Keratinocyte (primary cell): ENCODE results near the gene SPIRE1. TPM values are rescaled to one million over a fixed set of nuclear protein-coding genes. Genes with fewer than 3 reads are reported as not detected.

ENCODE experiments used
- DNase-seq: peaks from one replicate; pipeline ENCODE4 v3.0.0-alpha.2; 2011; ENCODE audit warnings: low read depth, missing footprints, low spot score
- FAIRE-seq: peaks from 2 replicates; lab custom pipeline; 2011; peaks lifted over from hg19 to GRCh38; lab: Jason Lieb, UNC
- H2AFZ ChIP-seq: 2 replicates; pipeline ENCODE4 v1.6.0; 2012; ENCODE audit warnings: low read length, control low read depth, inconsistent platforms; ENCODE audit not compliant: control insufficient read depth
- H3K27ac ChIP-seq: 2 replicates; pipeline ENCODE4 v1.5.1; 2011; ENCODE audit warnings: low read length; ENCODE audit not compliant: control insufficient read depth, insufficient read depth
- H3K27me3 ChIP-seq: 3 replicates; pipeline ENCODE4 v1.6.0; 2011; ENCODE audit warnings: low read length; ENCODE audit not compliant: control insufficient read depth, insufficient read depth; ENCODE audit errors: extremely low read depth
- H3K36me3 ChIP-seq, 2 experiments: 2 replicates in 1 of 2; 3 replicates in 1 of 2; pipeline ENCODE4 v1.5.1; 2011; ENCODE audit warnings: low read length in 2 of 2, mild to moderate bottlenecking in 1 of 2; ENCODE audit not compliant: control insufficient read depth in 2 of 2, insufficient read depth in 2 of 2; ENCODE audit errors: extremely low read depth in 1 of 2
- H3K4me1 ChIP-seq: 3 replicates; pipeline ENCODE4 v1.5.1; 2011; ENCODE audit warnings: low read length; ENCODE audit not compliant: control insufficient read depth, insufficient read depth; ENCODE audit errors: extremely low read depth
- H3K4me2 ChIP-seq: 3 replicates; pipeline ENCODE4 v1.6.0; 2011; ENCODE audit warnings: low read depth, low read length; ENCODE audit not compliant: control insufficient read depth, insufficient read depth; ENCODE audit errors: extremely low read depth
- H3K4me3 ChIP-seq, 3 experiments: fragments of 200-600 bp in 1 of 3; sonication (generic) in 1 of 3; 2 replicates in 2 of 3; 3 replicates in 1 of 3; pipeline ENCODE4 v1.5.1; 2011 to 2016; ENCODE audit warnings: low read length in 3 of 3, mild to moderate bottlenecking in 3 of 3, control low read depth in 2 of 3, inconsistent platforms in 1 of 3, low read depth in 1 of 3, mixed read lengths in 1 of 3, mixed run types in 1 of 3, moderate library complexity in 1 of 3; ENCODE audit not compliant: control insufficient read depth in 2 of 3, insufficient read depth in 2 of 3; ENCODE audit errors: extremely low read depth in 1 of 3
- H3K79me2 ChIP-seq: 2 replicates; pipeline ENCODE4 v1.6.0; 2012; ENCODE audit warnings: low read length; ENCODE audit not compliant: control insufficient read depth, insufficient read depth
- H3K9ac ChIP-seq: 3 replicates; pipeline ENCODE4 v1.6.0; 2011; ENCODE audit warnings: low read length; ENCODE audit not compliant: control insufficient read depth, insufficient read depth; ENCODE audit errors: extremely low read depth
- H3K9me1 ChIP-seq: 3 replicates; pipeline ENCODE4 v1.6.0; 2011; ENCODE audit warnings: low read length; ENCODE audit not compliant: control insufficient read depth, insufficient read depth; ENCODE audit errors: extremely low read depth
- H3K9me3 ChIP-seq: 2 replicates; pipeline ENCODE4 v1.5.1; 2012; ENCODE audit warnings: low read depth, low read length; ENCODE audit not compliant: control insufficient read depth
- H4K20me1 ChIP-seq: 3 replicates; pipeline ENCODE4 v1.6.0; 2011; ENCODE audit warnings: low read length; ENCODE audit not compliant: control insufficient read depth, insufficient read depth; ENCODE audit errors: extremely low read depth
- EZH2 ChIP-seq: IDR thresholded peaks from one replicate; pipeline ENCODE4 v1.6.1; 2012; ENCODE audit warnings: inconsistent platforms, mild to moderate bottlenecking, low read length, moderate library complexity
- dilution Hi-C: fragments of 300-500 bp; cut with MboI; formaldehyde crosslinking; loops from one replicate; pipeline ENCODE4 v1.7.0; 2020; ENCODE audit warnings: low sequenced_read_pairs; ENCODE audit not compliant: extremely low pct_ligation_motif_present
- polyA plus RNA-seq, 5 experiments: library from polyadenylated mRNA; depleted of rRNA in 3 of 5; stranded (reverse) in 3 of 5; stranded (forward) in 1 of 5; unstranded in 1 of 5; fragments of >200 nt; gene quantifications; 1 replicate in 1 of 5; 2 replicates in 3 of 5; 3 replicates in 1 of 5; pipeline versions ENCODE4 v1.2.1 to v1.2.3, GENCODE V29; 2011 to 2012; ENCODE audit warnings: missing spikeins in 2 of 5, low read depth in 1 of 5, low replicate concordance in 1 of 5
- TF ChIP-seq, protein P1 (sequence below), 3 experiments: IDR thresholded peaks in 1 of 3; conservative IDR thresholded peaks in 1 of 3; optimal IDR thresholded peaks in 1 of 3; 2 replicates in 2 of 3; 3 replicates in 1 of 3; pipeline versions ENCODE3 to v1.5.1; 2011; ENCODE audit warnings: low read length in 3 of 3, mild to moderate bottlenecking in 3 of 3, moderate library complexity in 2 of 3, control low read depth in 1 of 3, inconsistent platforms in 1 of 3; ENCODE audit not compliant: insufficient read depth in 2 of 3; ENCODE audit errors: extremely low read depth in 1 of 3

SPIRE1 gene
- polyA plus RNA-seq, 1 donor (not counting 4 experiments of a cell fraction or from before 2014, with no cell fraction given) = 20.6 TPM

DNA sequence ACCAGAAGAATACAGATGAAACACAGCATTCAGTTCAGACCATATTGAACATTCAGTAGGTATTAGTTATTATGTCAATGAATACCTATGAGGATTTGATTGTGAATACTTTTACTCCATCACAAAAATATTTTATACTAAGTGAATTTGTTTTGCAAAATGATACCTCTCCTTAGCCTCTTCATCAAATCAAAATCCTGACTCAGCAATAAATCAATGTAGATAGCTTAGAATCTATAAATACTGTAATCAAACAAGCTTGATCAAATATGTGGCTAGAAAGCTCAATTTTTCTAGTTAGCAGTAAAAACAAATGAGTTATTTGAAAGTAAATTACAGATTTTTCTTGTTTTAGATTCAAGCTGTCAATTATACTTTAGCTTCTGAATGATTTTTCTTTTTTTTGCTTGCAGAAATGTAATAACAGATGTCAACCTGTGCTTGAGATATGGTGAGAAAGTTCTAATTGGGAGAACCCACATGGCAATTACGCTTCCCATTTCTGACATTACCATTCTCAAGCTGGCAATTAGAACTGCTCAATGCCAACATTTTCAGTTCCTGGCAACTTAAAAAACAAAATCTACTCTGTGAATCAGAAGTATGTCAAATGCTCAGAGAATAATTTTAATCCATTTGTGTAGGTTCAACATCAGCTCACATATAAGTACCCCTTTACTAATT lies 140.6 kb downstream of the SPIRE1 start:
- H3K27me3 ChIP-seq = no peaks in the 10 kb centered on the region
- no peak overlapping the region for H3K27ac ChIP-seq
- H2AFZ ChIP-seq = no peak overlapping the region
- H3K9me1 ChIP-seq = no peaks in the 10 kb centered on the region
- no peak for DNase-seq
- no peaks in the 10 kb centered on the region for H3K36me3 ChIP-seq
- H3K9ac ChIP-seq = no peak overlapping the region
- FAIRE-seq = no peak
- no peaks in the 10 kb centered on the region for H3K4me1 ChIP-seq
- no peak overlapping the region for H3K4me2 ChIP-seq
- H3K79me2 ChIP-seq = no peaks in the 10 kb centered on the region
- dilution Hi-C loops = no loop called here
- no peak for TF ChIP-seq EZH2
- no peaks in the 10 kb centered on the region for H3K9me3 ChIP-seq
- H3K4me3 ChIP-seq = no peak overlapping the region
- H4K20me1 ChIP-seq = no peaks in the 10 kb centered on the region

DNA sequence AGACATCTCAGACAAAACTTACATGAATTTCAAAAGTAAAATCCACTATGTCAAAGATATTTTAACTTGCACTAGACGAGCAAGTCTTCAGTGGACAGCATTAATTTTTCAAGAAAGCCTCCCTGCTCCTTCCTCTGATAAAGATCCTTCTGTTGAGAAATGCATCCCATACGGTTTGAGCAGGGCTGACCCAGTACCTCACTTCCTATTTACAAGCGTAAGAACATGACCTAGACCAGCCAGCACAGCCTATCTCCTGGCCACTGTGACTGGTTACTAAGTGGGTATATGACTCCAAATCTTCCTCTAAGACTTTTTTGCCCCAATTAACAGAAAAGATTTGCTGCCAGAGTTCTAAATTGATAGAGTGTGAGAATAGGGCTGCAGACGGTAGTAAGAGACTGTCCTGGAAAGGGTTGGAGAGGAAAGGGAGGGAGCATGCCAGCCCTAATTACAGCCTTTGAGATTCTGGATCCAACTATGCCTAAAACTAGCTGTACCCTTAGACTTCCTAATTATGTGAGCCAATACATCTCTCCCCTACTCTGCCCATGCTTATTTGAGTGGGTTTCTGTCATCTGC lies 141.8 kb downstream of the SPIRE1 start:
- Histone ChIP-seq H3K79me2 (no peaks in the 10 kb centered on the region), H3K9me3 (no peaks in the 10 kb centered on the region), H3K27ac (no peak overlapping the region), H3K4me1 (no peaks in the 10 kb centered on the region), H3K36me3 (peaks cover 0 to under 1% of the 10 kb centered on the region in 2 experiments), H3K27me3 (no peaks in the 10 kb centered on the region), H2AFZ (no peak overlapping the region), H3K9me1 (no peaks in the 10 kb centered on the region), H3K4me3 (no peak overlapping the region), H3K9ac (no peak overlapping the region), H3K4me2 (no peak overlapping the region), H4K20me1 (no peaks in the 10 kb centered on the region)
- no peak for FAIRE-seq
- TF ChIP-seq EZH2 = no peak
- TF ChIP-seq, protein P1, sequence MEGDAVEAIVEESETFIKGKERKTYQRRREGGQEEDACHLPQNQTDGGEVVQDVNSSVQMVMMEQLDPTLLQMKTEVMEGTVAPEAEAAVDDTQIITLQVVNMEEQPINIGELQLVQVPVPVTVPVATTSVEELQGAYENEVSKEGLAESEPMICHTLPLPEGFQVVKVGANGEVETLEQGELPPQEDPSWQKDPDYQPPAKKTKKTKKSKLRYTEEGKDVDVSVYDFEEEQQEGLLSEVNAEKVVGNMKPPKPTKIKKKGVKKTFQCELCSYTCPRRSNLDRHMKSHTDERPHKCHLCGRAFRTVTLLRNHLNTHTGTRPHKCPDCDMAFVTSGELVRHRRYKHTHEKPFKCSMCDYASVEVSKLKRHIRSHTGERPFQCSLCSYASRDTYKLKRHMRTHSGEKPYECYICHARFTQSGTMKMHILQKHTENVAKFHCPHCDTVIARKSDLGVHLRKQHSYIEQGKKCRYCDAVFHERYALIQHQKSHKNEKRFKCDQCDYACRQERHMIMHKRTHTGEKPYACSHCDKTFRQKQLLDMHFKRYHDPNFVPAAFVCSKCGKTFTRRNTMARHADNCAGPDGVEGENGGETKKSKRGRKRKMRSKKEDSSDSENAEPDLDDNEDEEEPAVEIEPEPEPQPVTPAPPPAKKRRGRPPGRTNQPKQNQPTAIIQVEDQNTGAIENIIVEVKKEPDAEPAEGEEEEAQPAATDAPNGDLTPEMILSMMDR (optimal IDR thresholded peaks at IDR 0.05 in 1 of 3, IDR thresholded peaks at IDR 0.05 in 1 of 3, conservative IDR thresholded peaks at IDR 0.05 in 1 of 3; ENCODE audit: extremely low read depth in 1 of 3, insufficient read depth in 2 of 3, low read length in 3 of 3) = no peak
- DNase-seq = no peak
- dilution Hi-C loops = no loop called here
